ENCODE measurements around the gene NSMCE1. TPM values are rescaled to one million over a fixed set of nuclear protein-coding genes. Genes with fewer than 3 reads are reported as not detected.

The NSMCE1 gene
- total and polyA plus RNA-seq, 2 donors (not counting 1 experiment from before 2014, with no cell fraction given) = 29.0 to 61.9 TPM

DNA sequence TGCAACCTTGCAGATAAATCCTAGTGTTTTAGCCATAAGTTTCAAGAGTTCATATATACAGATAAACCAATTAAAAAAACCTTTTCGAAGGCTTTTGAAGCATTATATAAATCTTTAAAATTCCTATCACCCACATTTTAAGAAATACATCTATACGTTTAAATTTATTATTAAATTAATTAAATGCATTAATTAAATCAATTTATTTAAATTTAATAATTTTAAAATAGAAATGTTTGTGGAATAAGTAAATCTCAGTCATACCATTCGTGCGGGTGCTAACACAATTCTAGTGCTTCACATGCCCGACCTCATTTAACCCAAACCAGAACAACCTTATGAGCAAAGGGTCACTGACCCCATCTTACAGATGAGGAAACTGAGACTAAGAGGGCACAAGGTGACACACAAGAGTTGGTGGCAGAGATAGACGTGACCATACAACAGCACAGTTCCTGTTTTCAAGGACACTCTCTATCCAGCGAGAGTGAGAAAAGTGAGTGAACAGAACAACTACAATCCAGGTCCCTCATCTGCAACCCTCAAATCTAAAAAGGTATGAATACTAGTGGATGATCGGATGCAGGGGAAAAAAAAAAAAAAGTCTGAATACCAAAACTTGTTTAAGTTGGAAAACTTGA is 1.4 kb downstream of the NSMCE1 start:
- DNase-seq (peak; percentile 50), ATAC-seq (ENCODE audit: low read depth) (no peak)
- Mint-ChIP-seq H3K4me1 (peaks cover 76% of the 10 kb centered on the region), H3K9me3 (ENCODE audit: insufficient read depth) (no peaks in the 10 kb centered on the region), H3K4me3 (peak overlapping the region; percentile 99), H3K27ac (peak overlapping the region; percentile 99), H3K27me3 (no peaks in the 10 kb centered on the region)
- Histone ChIP-seq H3K4me1 (ENCODE audit: control insufficient read depth in 2 of 2, insufficient read depth in 2 of 2, low read length in 2 of 2) (peaks cover 48 to 52% of the 10 kb centered on the region in 2 donors), H3K79me2 (ENCODE audit: control insufficient read depth, insufficient read depth, low read length) (peaks cover 50% of the 10 kb centered on the region), H3K4me3 (ENCODE audit: control extremely low read depth in 1 of 5, extremely low read depth in 1 of 5, insufficient read depth in 1 of 5, low read depth in 2 of 5, low read length in 4 of 5) (peak overlapping the region in 1 of 5 experiments; percentile 94), H3K36me3 (replicated peaks in 1 of 2; ENCODE audit: control extremely low read depth in 1 of 2, control insufficient read depth in 1 of 2, extremely low read depth in 1 of 2, insufficient read depth in 2 of 2, low read length in 1 of 2) (no peaks in the 10 kb centered on the region), H3K4me2 (replicated peaks; ENCODE audit: low read depth, low read length, poor library complexity, severe bottlenecking) (peak overlapping the region; percentile 78), H3K27ac (ENCODE audit: low read length in 2 of 2) (peak overlapping the region in 1 of 2 donors; percentile 27), H3K9ac (ENCODE audit: low read length) (no peak overlapping the region), H3K27me3 (replicated peaks in 1 of 4; ENCODE audit: control extremely low read depth in 1 of 4, control insufficient read depth in 3 of 4, insufficient read depth in 4 of 4, low read length in 3 of 4) (no peaks in the 10 kb centered on the region), H3K9me3 (ENCODE audit: control extremely low read depth in 1 of 3, control insufficient read depth in 2 of 3, insufficient read depth in 1 of 3, low read length in 2 of 3) (no peaks in the 10 kb centered on the region), H2AFZ (ENCODE audit: insufficient read depth, low read depth, low read length, poor library complexity, severe bottlenecking) (no peak overlapping the region), H4K20me1 (ENCODE audit: control insufficient read depth, insufficient read depth, low read length, poor library complexity, severe bottlenecking) (no peaks in the 10 kb centered on the region)
- WGBS (ENCODE audit: insufficient coverage) = 80% methylated on average over 1 of the region's 8 CpGs
- intact Hi-C loops (cut with micrococcal nuclease) = no loop called here
- POLR2A ChIA-PET = interaction anchor here (1.6 kb wide), 1 partner anchor 48 kb away, joined by 5 read pairs; no protein-coding TSS in a partner anchor
- no peak for TF ChIP-seq EZH2 (IDR thresholded peaks at IDR 0.05; ENCODE audit: borderline replicate concordance, insufficient read depth, low read depth, low read length, poor library complexity, severe bottlenecking)
- TF ChIP-seq, protein P1, sequence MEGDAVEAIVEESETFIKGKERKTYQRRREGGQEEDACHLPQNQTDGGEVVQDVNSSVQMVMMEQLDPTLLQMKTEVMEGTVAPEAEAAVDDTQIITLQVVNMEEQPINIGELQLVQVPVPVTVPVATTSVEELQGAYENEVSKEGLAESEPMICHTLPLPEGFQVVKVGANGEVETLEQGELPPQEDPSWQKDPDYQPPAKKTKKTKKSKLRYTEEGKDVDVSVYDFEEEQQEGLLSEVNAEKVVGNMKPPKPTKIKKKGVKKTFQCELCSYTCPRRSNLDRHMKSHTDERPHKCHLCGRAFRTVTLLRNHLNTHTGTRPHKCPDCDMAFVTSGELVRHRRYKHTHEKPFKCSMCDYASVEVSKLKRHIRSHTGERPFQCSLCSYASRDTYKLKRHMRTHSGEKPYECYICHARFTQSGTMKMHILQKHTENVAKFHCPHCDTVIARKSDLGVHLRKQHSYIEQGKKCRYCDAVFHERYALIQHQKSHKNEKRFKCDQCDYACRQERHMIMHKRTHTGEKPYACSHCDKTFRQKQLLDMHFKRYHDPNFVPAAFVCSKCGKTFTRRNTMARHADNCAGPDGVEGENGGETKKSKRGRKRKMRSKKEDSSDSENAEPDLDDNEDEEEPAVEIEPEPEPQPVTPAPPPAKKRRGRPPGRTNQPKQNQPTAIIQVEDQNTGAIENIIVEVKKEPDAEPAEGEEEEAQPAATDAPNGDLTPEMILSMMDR (IDR thresholded peaks at IDR 0.05) = no peak
- CTCF ChIA-PET = interaction anchor here (0.7 to 1.5 kb wide), 4 partner anchors 13 to 88 kb away, joined by 3 to 7 read pairs (median 4); no protein-coding TSS in a partner anchor

DNA sequence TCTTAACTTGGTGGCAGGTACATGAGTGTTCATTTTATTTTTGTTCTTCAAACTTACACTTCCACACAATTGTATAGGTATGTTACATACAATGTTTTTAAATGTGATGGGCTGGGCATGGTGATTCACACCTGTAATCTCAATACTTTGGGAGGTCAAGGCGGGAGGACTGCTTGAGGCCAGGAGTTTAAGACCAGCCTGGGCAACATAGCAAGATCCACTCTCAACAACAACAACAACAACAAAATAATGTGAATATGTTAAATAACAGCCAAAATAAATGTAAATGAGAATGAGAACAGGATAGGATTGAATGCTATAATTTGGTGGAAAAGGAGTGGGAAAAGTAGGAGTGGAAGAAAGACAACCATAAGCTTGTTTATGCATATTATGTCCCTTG is 2.6 kb downstream of the NSMCE1 start:
- no CpG with 5 or more reads among the region's 1 CpG for WGBS (ENCODE audit: insufficient coverage)
- CTCF ChIA-PET = no interaction called here

More for the DNA sequence above, 2.6 kb downstream of the NSMCE1 start:
- Histone ChIP-seq H3K27me3 (replicated peaks in 1 of 4; ENCODE audit: control extremely low read depth in 1 of 4, control insufficient read depth in 3 of 4, insufficient read depth in 4 of 4, low read length in 3 of 4) (no peaks in the 10 kb centered on the region), H3K4me2 (replicated peaks; ENCODE audit: low read depth, low read length, poor library complexity, severe bottlenecking) (no peak overlapping the region), H3K36me3 (replicated peaks in 1 of 2; ENCODE audit: control extremely low read depth in 1 of 2, control insufficient read depth in 1 of 2, extremely low read depth in 1 of 2, insufficient read depth in 2 of 2, low read length in 1 of 2) (no peaks in the 10 kb centered on the region), H2AFZ (ENCODE audit: insufficient read depth, low read depth, low read length, poor library complexity, severe bottlenecking) (no peak overlapping the region), H3K4me1 (ENCODE audit: control insufficient read depth in 2 of 2, insufficient read depth in 2 of 2, low read length in 2 of 2) (peaks cover 38 to 40% of the 10 kb centered on the region in 2 donors), H3K79me2 (ENCODE audit: control insufficient read depth, insufficient read depth, low read length) (peaks cover 58% of the 10 kb centered on the region), H3K27ac (ENCODE audit: low read length in 2 of 2) (no peak overlapping the region), H3K4me3 (ENCODE audit: control extremely low read depth in 1 of 5, extremely low read depth in 1 of 5, insufficient read depth in 1 of 5, low read depth in 2 of 5, low read length in 4 of 5) (no peak overlapping the region), H4K20me1 (ENCODE audit: control insufficient read depth, insufficient read depth, low read length, poor library complexity, severe bottlenecking) (no peaks in the 10 kb centered on the region), H3K9ac (ENCODE audit: low read length) (no peak overlapping the region), H3K9me3 (ENCODE audit: control extremely low read depth in 1 of 3, control insufficient read depth in 2 of 3, insufficient read depth in 1 of 3, low read length in 2 of 3) (no peaks in the 10 kb centered on the region)
- Mint-ChIP-seq H3K4me1 (peaks cover 76% of the 10 kb centered on the region), H3K27me3 (no peaks in the 10 kb centered on the region), H3K4me3 (peak overlapping the region; percentile 0), H3K27ac (no peak overlapping the region), H3K9me3 (ENCODE audit: insufficient read depth) (no peaks in the 10 kb centered on the region)
- POLR2A ChIA-PET = no interaction called here
- ATAC-seq (ENCODE audit: low read depth) (no peak), DNase-seq (no peak)
- TF ChIP-seq, protein P1 (IDR thresholded peaks at IDR 0.05) = no peak
- TF ChIP-seq EZH2 (IDR thresholded peaks at IDR 0.05; ENCODE audit: borderline replicate concordance, insufficient read depth, low read depth, low read length, poor library complexity, severe bottlenecking) = no peak
- intact Hi-C loops (cut with micrococcal nuclease) = no loop called here

Data from B cell (primary cell).